Panc1 (cell line): ENCODE results near the gene HTT. TPM values are rescaled to one million over a fixed set of nuclear protein-coding genes. Genes with fewer than 3 reads are reported as not detected.

Experiments
- ATAC-seq: fragments of 200-7000 bp; cut with Tn5 transposase; 2 replicates; pipeline ENCODE4 v1.9.1; 2020; ENCODE audit warnings: mild to moderate bottlenecking, moderate library complexity
- BruUV-seq: library from RNA; stranded (reverse); fragments of 400-500 nt; replicated peaks from 2 replicates; lab custom pipeline; 2021; lab: Mats Ljungman, UMichigan
- CTCF ChIA-PET: fragments of 300-600 bp; sonication (Branson Sonifier 250); formaldehyde crosslinking; loops from one replicate; lab custom pipeline; 2022; ENCODE audit warnings: antibody characterized with exemption; lab: Charles Lee
- POLR2A ChIA-PET: fragments of 300-600 bp; sonication (Branson Sonifier 250); formaldehyde crosslinking; loops from one replicate; lab custom pipeline; 2022; ENCODE audit warnings: antibody characterized with exemption; lab: Charles Lee
- DNase-seq: peaks from one replicate; pipeline ENCODE4 v3.0.0-alpha.2; 2010; ENCODE audit warnings: low read depth, low spot score
- H3K27ac ChIP-seq: 2 replicates; pipeline ENCODE4 v1.5.1; 2011; ENCODE audit warnings: mild to moderate bottlenecking, low read length, inconsistent platforms
- H3K27me3 ChIP-seq: fragments of 200-500 bp; sonication (Bioruptor generic); 2 replicates; pipeline ENCODE4 v1.6.0; 2014; ENCODE audit warnings: low read length, inconsistent platforms; ENCODE audit not compliant: control insufficient read depth, insufficient read depth
- H3K36me3 ChIP-seq: fragments of 200-500 bp; sonication (Bioruptor generic); 2 replicates; pipeline ENCODE4 v1.5.1; 2014; ENCODE audit warnings: inconsistent platforms, mild to moderate bottlenecking, low read length, moderate library complexity; ENCODE audit not compliant: control insufficient read depth, insufficient read depth
- H3K4me1 ChIP-seq: 2 replicates; pipeline ENCODE4 v1.5.1; 2011; ENCODE audit warnings: inconsistent platforms, mild to moderate bottlenecking, low read length, moderate library complexity; ENCODE audit not compliant: control insufficient read depth, insufficient read depth
- H3K4me3 ChIP-seq, 2 experiments: 2 replicates each; pipeline ENCODE4 v1.5.1; 2011 to 2012; ENCODE audit warnings: low read depth in 2 of 2, low read length in 2 of 2, mild to moderate bottlenecking in 2 of 2, inconsistent platforms in 1 of 2, moderate library complexity in 1 of 2
- H3K9me3 ChIP-seq: fragments of 200-500 bp; sonication (Bioruptor generic); 2 replicates; pipeline ENCODE4 v1.5.1; 2014; ENCODE audit warnings: low read depth, mild to moderate bottlenecking, inconsistent platforms, low read length, moderate library complexity; ENCODE audit not compliant: control insufficient read depth, insufficient read depth
- POLR2AphosphoS5 ChIP-seq: IDR thresholded peaks from 2 replicates; pipeline ENCODE4 v1.6.1; 2012; ENCODE audit warnings: mild to moderate bottlenecking, low read depth, low read length, moderate library complexity
- SIN3A ChIP-seq: IDR thresholded peaks from 2 replicates; pipeline ENCODE4 v1.6.1; 2012; ENCODE audit warnings: low read depth, mild to moderate bottlenecking, low read length, moderate library complexity, borderline replicate concordance; ENCODE audit not compliant: insufficient read depth
- TCF7L2 ChIP-seq: IDR thresholded peaks from 2 replicates; pipeline ENCODE4 v1.6.1; 2011; ENCODE audit warnings: mild to moderate bottlenecking, low read depth, low read length, inconsistent platforms
- in situ Hi-C: cut with HindIII; loops from 2 replicates; pipeline ENCODE4 v1.10.0; 2016; ENCODE audit warnings: low sequenced_read_pairs, low pct_unique_long_range_greater_than_20kb
- intact Hi-C: fragments of 100-400 bp; cut with micrococcal nuclease; formaldehyde crosslinking; loops from one replicate; pipeline ENCODE4 v1.10.0; 2022; ENCODE audit not compliant: unreplicated experiment
- total RNA-seq: library from RNA; stranded (reverse); gene quantifications from one replicate; pipeline ENCODE4 v1.2.1, GENCODE V29; 2021; ENCODE audit not compliant: unreplicated experiment
- TF ChIP-seq, protein P1 (sequence below): fragments of 450-650 bp; IDR thresholded peaks from 2 replicates; pipeline ENCODE4 v1.5.1; 2017; ENCODE audit warnings: mild to moderate bottlenecking
- TF ChIP-seq, protein P2 (sequence below), 2 experiments: IDR thresholded peaks; 2 replicates each; pipeline ENCODE4 v1.6.1; 2011 to 2012; ENCODE audit warnings: low read depth in 2 of 2, control low read depth in 1 of 2, low read length in 1 of 2, mild to moderate bottlenecking in 1 of 2, moderate library complexity in 1 of 2; ENCODE audit not compliant: insufficient read depth in 1 of 2

The HTT gene
- total RNA-seq, 1 experiment from 2014 or later = 24.7 TPM

GRCh38 chr4:3128976-3129375 lies 54.5 kb downstream of the HTT start:
- Histone ChIP-seq H3K27me3 (no peaks in the 10 kb centered on the region), H3K4me3 (no peak overlapping the region), H3K4me1 (no peaks in the 10 kb centered on the region), H3K36me3 (no peaks in the 10 kb centered on the region; the same call in 1 of the 2 replicates), H3K27ac (no peak overlapping the region), H3K9me3 (no peaks in the 10 kb centered on the region)
- no peak for ATAC-seq
- intact Hi-C loops = no loop called here
- TF ChIP-seq POLR2AphosphoS5 (no peak), SIN3A (no peak), TCF7L2 (no peak)
- TF ChIP-seq, protein P1, sequence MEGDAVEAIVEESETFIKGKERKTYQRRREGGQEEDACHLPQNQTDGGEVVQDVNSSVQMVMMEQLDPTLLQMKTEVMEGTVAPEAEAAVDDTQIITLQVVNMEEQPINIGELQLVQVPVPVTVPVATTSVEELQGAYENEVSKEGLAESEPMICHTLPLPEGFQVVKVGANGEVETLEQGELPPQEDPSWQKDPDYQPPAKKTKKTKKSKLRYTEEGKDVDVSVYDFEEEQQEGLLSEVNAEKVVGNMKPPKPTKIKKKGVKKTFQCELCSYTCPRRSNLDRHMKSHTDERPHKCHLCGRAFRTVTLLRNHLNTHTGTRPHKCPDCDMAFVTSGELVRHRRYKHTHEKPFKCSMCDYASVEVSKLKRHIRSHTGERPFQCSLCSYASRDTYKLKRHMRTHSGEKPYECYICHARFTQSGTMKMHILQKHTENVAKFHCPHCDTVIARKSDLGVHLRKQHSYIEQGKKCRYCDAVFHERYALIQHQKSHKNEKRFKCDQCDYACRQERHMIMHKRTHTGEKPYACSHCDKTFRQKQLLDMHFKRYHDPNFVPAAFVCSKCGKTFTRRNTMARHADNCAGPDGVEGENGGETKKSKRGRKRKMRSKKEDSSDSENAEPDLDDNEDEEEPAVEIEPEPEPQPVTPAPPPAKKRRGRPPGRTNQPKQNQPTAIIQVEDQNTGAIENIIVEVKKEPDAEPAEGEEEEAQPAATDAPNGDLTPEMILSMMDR = no peak
- TF ChIP-seq, protein P2, sequence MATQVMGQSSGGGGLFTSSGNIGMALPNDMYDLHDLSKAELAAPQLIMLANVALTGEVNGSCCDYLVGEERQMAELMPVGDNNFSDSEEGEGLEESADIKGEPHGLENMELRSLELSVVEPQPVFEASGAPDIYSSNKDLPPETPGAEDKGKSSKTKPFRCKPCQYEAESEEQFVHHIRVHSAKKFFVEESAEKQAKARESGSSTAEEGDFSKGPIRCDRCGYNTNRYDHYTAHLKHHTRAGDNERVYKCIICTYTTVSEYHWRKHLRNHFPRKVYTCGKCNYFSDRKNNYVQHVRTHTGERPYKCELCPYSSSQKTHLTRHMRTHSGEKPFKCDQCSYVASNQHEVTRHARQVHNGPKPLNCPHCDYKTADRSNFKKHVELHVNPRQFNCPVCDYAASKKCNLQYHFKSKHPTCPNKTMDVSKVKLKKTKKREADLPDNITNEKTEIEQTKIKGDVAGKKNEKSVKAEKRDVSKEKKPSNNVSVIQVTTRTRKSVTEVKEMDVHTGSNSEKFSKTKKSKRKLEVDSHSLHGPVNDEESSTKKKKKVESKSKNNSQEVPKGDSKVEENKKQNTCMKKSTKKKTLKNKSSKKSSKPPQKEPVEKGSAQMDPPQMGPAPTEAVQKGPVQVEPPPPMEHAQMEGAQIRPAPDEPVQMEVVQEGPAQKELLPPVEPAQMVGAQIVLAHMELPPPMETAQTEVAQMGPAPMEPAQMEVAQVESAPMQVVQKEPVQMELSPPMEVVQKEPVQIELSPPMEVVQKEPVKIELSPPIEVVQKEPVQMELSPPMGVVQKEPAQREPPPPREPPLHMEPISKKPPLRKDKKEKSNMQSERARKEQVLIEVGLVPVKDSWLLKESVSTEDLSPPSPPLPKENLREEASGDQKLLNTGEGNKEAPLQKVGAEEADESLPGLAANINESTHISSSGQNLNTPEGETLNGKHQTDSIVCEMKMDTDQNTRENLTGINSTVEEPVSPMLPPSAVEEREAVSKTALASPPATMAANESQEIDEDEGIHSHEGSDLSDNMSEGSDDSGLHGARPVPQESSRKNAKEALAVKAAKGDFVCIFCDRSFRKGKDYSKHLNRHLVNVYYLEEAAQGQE (IDR thresholded peaks at IDR 0.05; ENCODE audit: insufficient read depth in 1 of 2, low read depth in 2 of 2, low read length in 1 of 2) = no peak
- in situ Hi-C loops = no loop called here
- CTCF ChIA-PET = no interaction called here
- no peak for DNase-seq
- no TSS peak for BruUV-seq
- POLR2A ChIA-PET = no interaction called here

GRCh38 chr4:3130201-3130600 lies 55.7 kb downstream of the HTT start:
- Histone ChIP-seq H3K27me3 (no peaks in the 10 kb centered on the region), H3K9me3 (no peaks in the 10 kb centered on the region), H3K36me3 (no peaks in the 10 kb centered on the region; the same call in 1 of the 2 replicates), H3K4me3 (no peak overlapping the region), H3K27ac (no peak overlapping the region), H3K4me1 (no peaks in the 10 kb centered on the region)
- ChIA-PET CTCF (no interaction called here), POLR2A (no interaction called here)
- intact Hi-C loops (no loop called here), in situ Hi-C loops (no loop called here)
- ATAC-seq (no peak), DNase-seq (no peak)
- no TSS peak for BruUV-seq
- TF ChIP-seq SIN3A (no peak), POLR2AphosphoS5 (no peak), TCF7L2 (no peak)
- TF ChIP-seq, protein P2 (IDR thresholded peaks at IDR 0.05; ENCODE audit: insufficient read depth in 1 of 2, low read depth in 2 of 2, low read length in 1 of 2) = no peak
- TF ChIP-seq, protein P1 = no peak
